ENCODE measurements around the gene SEMA6C.

GRCh38 chr1:151130987-151131586, 15.3 kb downstream of the SEMA6C start:
- TF ChIP-seq CTCF (IDR thresholded peaks at IDR 0.05) (no peak), POLR2A (IDR thresholded peaks at IDR 0.05) (peak in 2 of 4 donors; percentile 11 to 18)

Measured in esophagus squamous epithelium (tissue), 4 donors.